HG03139 (cell line): ENCODE data around the gene CACNB2.

ENCODE experiments used
- ATAC-seq: cut with Tn5 transposase; IDR thresholded peaks from one replicate; pipeline ENCODE4 v1.9.1; 2021; ENCODE audit not compliant: unreplicated experiment

The CACNB2 gene

GRCh38 chr10:18140149-18140956 lies at the start of gene CACNB2:
TSS of gene CACNB2 (plus strand) at chr10:18140424.
- ATAC-seq: no peak

GRCh38 chr10:18094332-18094731 lies 45.9 kb upstream of the CACNB2 start:
- ATAC-seq: no peak

GRCh38 chr10:18094793-18095192 lies 45.4 kb upstream of the CACNB2 start:
- no peak for ATAC-seq

GRCh38 chr10:18097524-18097923 lies 42.7 kb upstream of the CACNB2 start:
- ATAC-seq: no peak

GRCh38 chr10:18098201-18098600 lies 42.0 kb upstream of the CACNB2 start:
- ATAC-seq: no peak

GRCh38 chr10:18099415-18099814 lies 40.8 kb upstream of the CACNB2 start:
- no peak for ATAC-seq

- ATAC-seq: no peak
Measured at GRCh38 chr10:18100669-18101068, 39.6 kb upstream of the CACNB2 start.

GRCh38 chr10:18102404-18102803 lies 37.8 kb upstream of the CACNB2 start:
- no peak for ATAC-seq

- ATAC-seq: no peak
Measured at GRCh38 chr10:18104223-18104872, 35.9 kb upstream of the CACNB2 start.

GRCh38 chr10:18109341-18109870 lies 30.8 kb upstream of the CACNB2 start:
- ATAC-seq: no peak

GRCh38 chr10:18113881-18114280 lies 26.3 kb upstream of the CACNB2 start:
- no peak for ATAC-seq

GRCh38 chr10:18117276-18117675 lies 22.9 kb upstream of the CACNB2 start:
- ATAC-seq: no peak

- ATAC-seq: no peak
Measured at GRCh38 chr10:18122753-18123152, 17.5 kb upstream of the CACNB2 start.

GRCh38 chr10:18133046-18133445 lies 7.2 kb upstream of the CACNB2 start:
- no peak for ATAC-seq

GRCh38 chr10:18134509-18134908 lies 5.7 kb upstream of the CACNB2 start:
- no peak for ATAC-seq

GRCh38 chr10:18134921-18135320 lies 5.3 kb upstream of the CACNB2 start:
- no peak for ATAC-seq

GRCh38 chr10:18136073-18136791 lies 4.0 kb upstream of the CACNB2 start:
- no peak for ATAC-seq

- no peak for ATAC-seq
Measured at GRCh38 chr10:18137111-18137510, 3.1 kb upstream of the CACNB2 start.

- ATAC-seq: no peak
Measured at GRCh38 chr10:18140957-18141845, 977 bp downstream of the CACNB2 start.

- no peak for ATAC-seq
Measured at GRCh38 chr10:18142151-18142550, 1.9 kb downstream of the CACNB2 start.

- ATAC-seq: no peak
Measured at GRCh38 chr10:18144396-18144795, 4.2 kb downstream of the CACNB2 start.
